K562 (cell line): ENCODE data around the gene TUBA4B. TPM values are rescaled to one million over a fixed set of nuclear protein-coding genes. Genes with fewer than 3 reads are reported as not detected.

Experiments used
- C11orf30 ChIP-seq: fragments of 450-650 bp; IDR thresholded peaks from 2 replicates; pipeline ENCODE4 v1.6.1; 2016; ENCODE audit warnings: low read depth, mild to moderate bottlenecking
- GTF2E2 ChIP-seq: fragments of 200-800 bp; sonication (Bioruptor generic); IDR thresholded peaks from 2 replicates; pipeline ENCODE4 v1.6.1; 2016; ENCODE audit warnings: missing genetic modification characterization, missing compliant biosample characterization
- HDAC3 ChIP-seq: fragments of 450-650 bp; IDR thresholded peaks from 2 replicates; pipeline ENCODE4 v1.6.1; 2018; ENCODE audit warnings: borderline replicate concordance, mild to moderate bottlenecking, moderate library complexity; ENCODE audit not compliant: partially characterized antibody
- MAFF ChIP-seq: IDR thresholded peaks from 2 replicates; pipeline ENCODE4 v1.6.1; 2012; ENCODE audit warnings: low read length, improper control_type of control experiment
- MCM3 ChIP-seq: fragments of 450-650 bp; IDR thresholded peaks from 2 replicates; pipeline ENCODE4 v1.6.1; 2016
- MTA3 ChIP-seq: fragments of 450-650 bp; formaldehyde crosslinking; IDR thresholded peaks from 2 replicates; pipeline ENCODE4 v1.6.1; 2017; ENCODE audit warnings: mild to moderate bottlenecking, borderline replicate concordance
- MYNN ChIP-seq, 2 experiments: sonication (generic); formaldehyde crosslinking in 1 of 2; IDR thresholded peaks; 2 replicates each; pipeline versions ENCODE4 v1.5.0 to v1.6.1; 2016 to 2020; ENCODE audit warnings: antibody characterized with exemption in 1 of 2, missing genetic modification reagents in 1 of 2
- NFE2 ChIP-seq: IDR thresholded peaks from 2 replicates; pipeline ENCODE4 v1.6.1; 2014; ENCODE audit warnings: antibody characterized with exemption, low read depth
- PHF21A ChIP-seq: fragments of 450-650 bp; IDR thresholded peaks from 2 replicates; pipeline ENCODE4 v1.6.1; 2017; ENCODE audit warnings: low read depth, borderline replicate concordance
- PPARD ChIP-seq: fragments of 250-450 bp; sonication (Bioruptor Pico); IDR thresholded peaks from 2 replicates; pipeline ENCODE4 v1.8.0; 2022; ENCODE audit warnings: inconsistent platforms, mild to moderate bottlenecking, moderate library complexity
- RFX5 ChIP-seq: IDR thresholded peaks from 2 replicates; pipeline ENCODE4 v1.6.1; 2011; ENCODE audit warnings: low read depth, mild to moderate bottlenecking, improper control_type of control experiment, low read length
- TEAD2 ChIP-seq: fragments of 450-650 bp; IDR thresholded peaks from 2 replicates; pipeline ENCODE4 v1.6.1; 2016; ENCODE audit warnings: missing genetic modification characterization, control low read depth, missing compliant biosample characterization
- ZNF316 ChIP-seq: fragments of 450-650 bp; IDR thresholded peaks from 2 replicates; pipeline ENCODE4 v1.6.1; 2016
- polyA plus RNA-seq, 8 experiments: library from polyadenylated mRNA; depleted of rRNA in 4 of 8; stranded (reverse) in 5 of 8; unstranded in 3 of 8; fragments of >200 nt; fragmentation: Nextera tagmentation in 2 of 8; fragmentation: Illumina TruSeq in 1 of 8; extraction: Ambion mirVana in 2 of 8; extraction: Trizol in 1 of 8; gene quantifications; 2 replicates each; pipeline versions ENCODE4 v1.2.1 to v1.2.3, GENCODE V29; 2011 to 2014; ENCODE audit warnings: inconsistent platforms in 1 of 8, missing spikeins in 1 of 8
- total RNA-seq, 7 experiments: library from RNA; depleted of rRNA in 6 of 7; stranded (reverse); fragments of >200 nt in 6 of 7; fragmentation: Illumina TruSeq in 2 of 7; extraction: Trizol in 2 of 7; gene quantifications; 2 replicates each; pipeline versions ENCODE4 v1.2.1 to v1.2.3, GENCODE V29; 2011 to 2021; ENCODE audit warnings: low replicate concordance in 1 of 7
- TF ChIP-seq, protein P1 (sequence below): sonication (generic); formaldehyde crosslinking; IDR thresholded peaks from 2 replicates; pipeline ENCODE4 v1.8.0; 2022; ENCODE audit warnings: mild to moderate bottlenecking, missing genetic modification reagents
- TF ChIP-seq, protein P2 (sequence below): IDR thresholded peaks from 2 replicates; pipeline ENCODE4 v1.6.1; 2011; ENCODE audit not compliant: insufficient read length; ENCODE audit errors: extremely low read depth
- TF ChIP-seq, protein P3 (sequence below): sonication (generic); formaldehyde crosslinking; IDR thresholded peaks from 2 replicates; pipeline ENCODE4 v1.9.0; 2022; ENCODE audit warnings: mild to moderate bottlenecking, missing genetic modification reagents
- TF ChIP-seq, protein P4 (sequence below): fragments of 450-650 bp; IDR thresholded peaks from 2 replicates; pipeline ENCODE4 v1.6.1; 2016; ENCODE audit warnings: borderline replicate concordance
- TF ChIP-seq, protein P5 (sequence below): IDR thresholded peaks from 2 replicates; pipeline ENCODE4 v1.6.1; 2012; ENCODE audit warnings: low read depth, low read length, improper control_type of control experiment, borderline replicate concordance
- TF ChIP-seq, protein P6 (sequence below): fragments of 250-450 bp; sonication (Bioruptor Pico); IDR thresholded peaks from 2 replicates; pipeline ENCODE4 v1.6.1; 2021; ENCODE audit warnings: mild to moderate bottlenecking

Gene TUBA4B
- total and polyA plus RNA-seq, 9 of the 15 experiments (the other 6 are each of a cell fraction or from before 2014, with no cell fraction given): 0.04 TPM; not detected in 8

DNA sequence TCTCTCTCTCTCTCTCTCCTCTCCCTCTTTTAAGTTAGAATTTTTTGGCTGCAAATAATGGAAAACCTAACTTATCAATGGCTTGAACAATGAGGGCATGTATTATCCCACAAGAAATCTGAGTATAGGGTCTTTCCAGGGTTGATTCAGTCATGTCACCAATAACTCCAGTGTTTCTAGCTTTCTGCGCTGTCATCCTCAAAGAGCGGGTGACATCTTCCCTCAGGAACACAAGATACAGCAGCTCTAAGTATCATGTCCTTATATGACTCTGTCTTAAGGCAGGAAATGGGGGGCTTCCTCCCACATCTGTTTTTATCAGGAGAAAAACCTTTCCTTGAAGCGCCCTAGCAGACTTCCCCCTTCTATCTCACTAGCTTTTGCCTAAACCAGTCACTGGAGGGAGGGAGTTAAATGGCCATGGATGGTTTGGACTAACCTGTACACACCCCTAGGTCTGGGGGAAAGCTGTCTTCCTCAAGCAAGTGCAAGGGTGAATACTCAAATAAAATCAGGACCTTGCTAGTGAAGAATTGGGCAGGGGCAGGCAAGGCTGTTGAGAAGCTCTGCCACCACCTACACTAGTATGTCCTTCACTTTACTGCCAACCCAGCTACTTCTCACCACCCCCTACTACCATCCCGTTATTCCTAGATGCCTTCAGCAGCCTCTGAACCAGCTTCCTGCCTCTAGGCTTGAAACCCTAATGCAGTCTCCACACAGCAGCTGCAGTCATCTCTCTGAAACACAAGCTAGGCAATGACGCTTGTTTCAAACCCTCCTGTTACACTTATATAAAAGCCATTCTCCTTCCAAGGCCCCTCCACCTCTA lies 8.2 kb downstream of the TUBA4B start (continued):
- TF ChIP-seq, protein P1, sequence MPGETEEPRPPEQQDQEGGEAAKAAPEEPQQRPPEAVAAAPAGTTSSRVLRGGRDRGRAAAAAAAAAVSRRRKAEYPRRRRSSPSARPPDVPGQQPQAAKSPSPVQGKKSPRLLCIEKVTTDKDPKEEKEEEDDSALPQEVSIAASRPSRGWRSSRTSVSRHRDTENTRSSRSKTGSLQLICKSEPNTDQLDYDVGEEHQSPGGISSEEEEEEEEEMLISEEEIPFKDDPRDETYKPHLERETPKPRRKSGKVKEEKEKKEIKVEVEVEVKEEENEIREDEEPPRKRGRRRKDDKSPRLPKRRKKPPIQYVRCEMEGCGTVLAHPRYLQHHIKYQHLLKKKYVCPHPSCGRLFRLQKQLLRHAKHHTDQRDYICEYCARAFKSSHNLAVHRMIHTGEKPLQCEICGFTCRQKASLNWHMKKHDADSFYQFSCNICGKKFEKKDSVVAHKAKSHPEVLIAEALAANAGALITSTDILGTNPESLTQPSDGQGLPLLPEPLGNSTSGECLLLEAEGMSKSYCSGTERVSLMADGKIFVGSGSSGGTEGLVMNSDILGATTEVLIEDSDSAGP (CRISPR knock-in tag): no peak
- TF ChIP-seq, protein P2, sequence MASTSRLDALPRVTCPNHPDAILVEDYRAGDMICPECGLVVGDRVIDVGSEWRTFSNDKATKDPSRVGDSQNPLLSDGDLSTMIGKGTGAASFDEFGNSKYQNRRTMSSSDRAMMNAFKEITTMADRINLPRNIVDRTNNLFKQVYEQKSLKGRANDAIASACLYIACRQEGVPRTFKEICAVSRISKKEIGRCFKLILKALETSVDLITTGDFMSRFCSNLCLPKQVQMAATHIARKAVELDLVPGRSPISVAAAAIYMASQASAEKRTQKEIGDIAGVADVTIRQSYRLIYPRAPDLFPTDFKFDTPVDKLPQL: no peak
- TF ChIP-seq HDAC3: no peak
- no peak for TF ChIP-seq MYNN (IDR thresholded peaks at IDR 0.05)
- no peak for TF ChIP-seq MYNN (CRISPR knock-in tag; IDR thresholded peaks at IDR 0.05)
- TF ChIP-seq MTA3: 0 out of 2 replicates have a peak, but pooled peaks have one; percentile 16
- peak; percentile 50 for TF ChIP-seq ZNF316
- TF ChIP-seq C11orf30: peak; percentile 22; the same call in 1 of the 2 replicates
- peak; percentile 60 for TF ChIP-seq NFE2
- TF ChIP-seq TEAD2 (tag): no peak
- no peak for TF ChIP-seq RFX5
- TF ChIP-seq, protein P3, sequence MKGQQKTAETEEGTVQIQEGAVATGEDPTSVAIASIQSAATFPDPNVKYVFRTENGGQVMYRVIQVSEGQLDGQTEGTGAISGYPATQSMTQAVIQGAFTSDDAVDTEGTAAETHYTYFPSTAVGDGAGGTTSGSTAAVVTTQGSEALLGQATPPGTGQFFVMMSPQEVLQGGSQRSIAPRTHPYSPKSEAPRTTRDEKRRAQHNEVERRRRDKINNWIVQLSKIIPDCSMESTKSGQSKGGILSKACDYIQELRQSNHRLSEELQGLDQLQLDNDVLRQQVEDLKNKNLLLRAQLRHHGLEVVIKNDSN (CRISPR knock-in tag): no peak
- TF ChIP-seq GTF2E2 (tag): no peak
- TF ChIP-seq, protein P4, sequence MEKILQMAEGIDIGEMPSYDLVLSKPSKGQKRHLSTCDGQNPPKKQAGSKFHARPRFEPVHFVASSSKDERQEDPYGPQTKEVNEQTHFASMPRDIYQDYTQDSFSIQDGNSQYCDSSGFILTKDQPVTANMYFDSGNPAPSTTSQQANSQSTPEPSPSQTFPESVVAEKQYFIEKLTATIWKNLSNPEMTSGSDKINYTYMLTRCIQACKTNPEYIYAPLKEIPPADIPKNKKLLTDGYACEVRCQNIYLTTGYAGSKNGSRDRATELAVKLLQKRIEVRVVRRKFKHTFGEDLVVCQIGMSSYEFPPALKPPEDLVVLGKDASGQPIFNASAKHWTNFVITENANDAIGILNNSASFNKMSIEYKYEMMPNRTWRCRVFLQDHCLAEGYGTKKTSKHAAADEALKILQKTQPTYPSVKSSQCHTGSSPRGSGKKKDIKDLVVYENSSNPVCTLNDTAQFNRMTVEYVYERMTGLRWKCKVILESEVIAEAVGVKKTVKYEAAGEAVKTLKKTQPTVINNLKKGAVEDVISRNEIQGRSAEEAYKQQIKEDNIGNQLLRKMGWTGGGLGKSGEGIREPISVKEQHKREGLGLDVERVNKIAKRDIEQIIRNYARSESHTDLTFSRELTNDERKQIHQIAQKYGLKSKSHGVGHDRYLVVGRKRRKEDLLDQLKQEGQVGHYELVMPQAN: no peak
- TF ChIP-seq, protein P5, sequence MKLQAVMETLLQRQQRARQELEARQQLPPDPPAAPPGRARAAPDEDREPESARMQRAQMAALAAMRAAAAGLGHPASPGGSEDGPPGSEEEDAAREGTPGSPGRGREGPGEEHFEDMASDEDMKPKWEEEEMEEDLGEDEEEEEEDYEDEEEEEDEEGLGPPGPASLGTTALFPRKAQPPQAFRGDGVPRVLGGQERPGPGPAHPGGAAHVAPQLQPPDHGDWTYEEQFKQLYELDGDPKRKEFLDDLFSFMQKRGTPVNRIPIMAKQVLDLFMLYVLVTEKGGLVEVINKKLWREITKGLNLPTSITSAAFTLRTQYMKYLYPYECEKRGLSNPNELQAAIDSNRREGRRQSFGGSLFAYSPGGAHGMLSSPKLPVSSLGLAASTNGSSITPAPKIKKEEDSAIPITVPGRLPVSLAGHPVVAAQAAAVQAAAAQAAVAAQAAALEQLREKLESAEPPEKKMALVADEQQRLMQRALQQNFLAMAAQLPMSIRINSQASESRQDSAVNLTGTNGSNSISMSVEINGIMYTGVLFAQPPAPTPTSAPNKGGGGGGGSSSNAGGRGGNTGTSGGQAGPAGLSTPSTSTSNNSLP: no peak
- no peak for TF ChIP-seq PPARD
- TF ChIP-seq, protein P6, sequence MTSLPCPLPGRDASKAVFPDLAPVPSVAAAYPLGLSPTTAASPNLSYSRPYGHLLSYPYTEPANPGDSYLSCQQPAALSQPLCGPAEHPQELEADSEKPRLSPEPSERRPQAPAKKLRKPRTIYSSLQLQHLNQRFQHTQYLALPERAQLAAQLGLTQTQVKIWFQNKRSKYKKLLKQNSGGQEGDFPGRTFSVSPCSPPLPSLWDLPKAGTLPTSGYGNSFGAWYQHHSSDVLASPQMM (CRISPR knock-in tag): no peak
- 0 out of 2 replicates have a peak, but pooled peaks have one; percentile 19 for TF ChIP-seq MAFF
- no peak for TF ChIP-seq MCM3
- TF ChIP-seq PHF21A: no peak
